IMR-90 (cell line): ENCODE results near the gene TOR1AIP2. TPM values are rescaled to one million over a fixed set of nuclear protein-coding genes. Genes with fewer than 3 reads are reported as not detected.

ENCODE experiments used
- ATAC-seq: fragments of 200-7000 bp; cut with Tn5 transposase; 2 replicates; pipeline ENCODE4 v1.9.1; 2020; ENCODE audit warnings: low read depth, mild to moderate bottlenecking, moderate library complexity
- BruUV-seq: library from RNA; stranded (reverse); fragments of 400-500 nt; replicated peaks from 2 replicates; lab custom pipeline; 2021; lab: Mats Ljungman, UMichigan
- CTCF ChIA-PET: fragments of 300-600 bp; formaldehyde crosslinking; extraction: SDS; loops from one replicate; lab custom pipeline; 2021; ENCODE audit warnings: antibody characterized with exemption; lab: Yijun Ruan, JAX
- POLR2A ChIA-PET: fragments of 300-600 bp; sonication (Branson Sonifier 250); formaldehyde crosslinking; loops from one replicate; lab custom pipeline; 2022; ENCODE audit warnings: antibody characterized with exemption; ENCODE audit not compliant: unreplicated experiment; lab: Charles Lee
- DNase-seq: peaks from one replicate; pipeline ENCODE4 v3.0.0; 2013
- H2AFZ ChIP-seq: replicated peaks from 2 replicates; pipeline ENCODE3; 2013; ENCODE audit warnings: low read length, mild to moderate bottlenecking; ENCODE audit not compliant: poor library complexity
- H2AK5ac ChIP-seq: 2 replicates; pipeline ENCODE4 v1.6.1; 2013; ENCODE audit warnings: low read depth, low read length, inconsistent platforms
- H2AK9ac ChIP-seq: replicated peaks from 2 replicates; pipeline ENCODE3; 2013; ENCODE audit warnings: mild to moderate bottlenecking, low read depth, low read length, moderate library complexity; ENCODE audit not compliant: poor library complexity
- H2BK120ac ChIP-seq: 2 replicates; pipeline ENCODE4 v1.6.1; 2013; ENCODE audit warnings: low read depth, low read length, inconsistent platforms
- H2BK15ac ChIP-seq: 3 replicates; pipeline ENCODE4 v1.6.1; 2013; ENCODE audit warnings: low read depth, low read length, inconsistent platforms
- H2BK20ac ChIP-seq: 2 replicates; pipeline ENCODE4 v1.6.1; 2013; ENCODE audit warnings: low read depth, mild to moderate bottlenecking, inconsistent platforms, low read length, moderate library complexity
- H2BK5ac ChIP-seq: 2 replicates; pipeline ENCODE4 v1.6.1; 2013; ENCODE audit warnings: mild to moderate bottlenecking, low read depth, low read length, inconsistent platforms; ENCODE audit not compliant: poor library complexity, severe bottlenecking
- H3K14ac ChIP-seq: replicated peaks from 2 replicates; pipeline ENCODE4 v1.6.1; 2013; ENCODE audit warnings: low read depth, low read length, inconsistent platforms
- H3K18ac ChIP-seq: 2 replicates; pipeline ENCODE4 v1.6.1; 2013; ENCODE audit warnings: low read depth, low read length, control low read depth
- H3K23ac ChIP-seq: 2 replicates; pipeline ENCODE4 v1.6.1; 2013; ENCODE audit warnings: low read depth, low read length, inconsistent platforms
- H3K27ac ChIP-seq: 2 replicates; pipeline ENCODE4 v1.5.1; 2013; ENCODE audit warnings: mild to moderate bottlenecking, control low read depth, low read length; ENCODE audit not compliant: insufficient read depth
- H3K27me3 ChIP-seq: 2 replicates; pipeline ENCODE4 v1.6.1; 2013; ENCODE audit warnings: low read length; ENCODE audit not compliant: control insufficient read depth, insufficient read depth
- H3K36me3 ChIP-seq: 2 replicates; pipeline ENCODE4 v1.6.1; 2013; ENCODE audit warnings: low read length, mixed read lengths; ENCODE audit not compliant: control insufficient read depth, insufficient read depth
- H3K4ac ChIP-seq: 2 replicates; pipeline ENCODE4 v1.6.1; 2013; ENCODE audit warnings: low read depth, low read length, inconsistent platforms
- H3K4me1 ChIP-seq: 2 replicates; pipeline ENCODE4 v1.6.1; 2013; ENCODE audit warnings: low read length, mixed read lengths; ENCODE audit not compliant: control insufficient read depth, insufficient read depth
- H3K4me2 ChIP-seq: 2 replicates; pipeline ENCODE4 v1.6.1; 2013; ENCODE audit warnings: low read depth, mild to moderate bottlenecking, control low read depth, low read length, moderate library complexity
- H3K4me3 ChIP-seq: 2 replicates; pipeline ENCODE4 v1.5.1; 2013; ENCODE audit warnings: low read depth, mild to moderate bottlenecking, control low read depth, low read length, moderate library complexity; ENCODE audit not compliant: insufficient read depth
- H3K56ac ChIP-seq: 2 replicates; pipeline ENCODE4 v1.6.1; 2013; ENCODE audit warnings: low read length, inconsistent platforms; ENCODE audit not compliant: insufficient read depth; ENCODE audit errors: extremely low read depth
- H3K79me1 ChIP-seq, 2 experiments: 2 replicates each; pipeline ENCODE4 v1.6.1; 2013; ENCODE audit warnings: low read length in 2 of 2, inconsistent platforms in 1 of 2, low read depth in 1 of 2
- H3K9ac ChIP-seq: 2 replicates; pipeline ENCODE4 v1.6.1; 2013; ENCODE audit warnings: low read depth, low read length, control low read depth
- H3K9me1 ChIP-seq: 2 replicates; pipeline ENCODE4 v1.6.1; 2013; ENCODE audit warnings: low read length, inconsistent platforms; ENCODE audit not compliant: insufficient read depth
- H3K9me3 ChIP-seq: 2 replicates; pipeline ENCODE4 v1.6.1; 2013; ENCODE audit warnings: low read length; ENCODE audit not compliant: control insufficient read depth, insufficient read depth
- H4K20me1 ChIP-seq: 2 replicates; pipeline ENCODE4 v1.6.1; 2013; ENCODE audit warnings: low read length, inconsistent platforms; ENCODE audit not compliant: insufficient read depth
- H4K5ac ChIP-seq: 2 replicates; pipeline ENCODE4 v1.6.1; 2013; ENCODE audit warnings: mild to moderate bottlenecking, low read depth, low read length, control low read depth
- H4K8ac ChIP-seq, 2 experiments: 2 replicates each; pipeline ENCODE4 v1.6.1; 2013; ENCODE audit warnings: low read depth in 2 of 2, low read length in 2 of 2, control low read depth in 1 of 2, inconsistent platforms in 1 of 2
- H4K91ac ChIP-seq: 2 replicates; pipeline ENCODE4 v1.6.1; 2013; ENCODE audit warnings: low read depth, low read length, inconsistent platforms; ENCODE audit not compliant: insufficient read depth
- BHLHE40 ChIP-seq: fragments of 150-350 bp; IDR thresholded peaks from 2 replicates; pipeline ENCODE4 v1.6.1; 2016; ENCODE audit warnings: mild to moderate bottlenecking, low read depth, low read length
- CEBPB ChIP-seq: IDR thresholded peaks from 2 replicates; pipeline ENCODE4 v1.6.1; 2012; ENCODE audit warnings: low read depth, low read length, improper control_type of control experiment
- CHD1 ChIP-seq: IDR thresholded peaks from 2 replicates; pipeline ENCODE4 v1.6.1; 2012; ENCODE audit warnings: low read depth, low read length, improper control_type of control experiment
- ELK1 ChIP-seq: fragments of 150-350 bp; IDR thresholded peaks from 2 replicates; pipeline ENCODE4 v1.6.1; 2016; ENCODE audit warnings: low read depth, mild to moderate bottlenecking, low read length, moderate library complexity, borderline replicate concordance
- MAFK ChIP-seq: IDR thresholded peaks from 2 replicates; pipeline ENCODE4 v1.6.1; 2012; ENCODE audit warnings: low read depth, low read length, improper control_type of control experiment
- MAZ ChIP-seq: IDR thresholded peaks from 2 replicates; pipeline ENCODE4 v1.6.1; 2012; ENCODE audit warnings: low read depth, mild to moderate bottlenecking, low read length, improper control_type of control experiment, moderate library complexity, borderline replicate concordance
- MXI1 ChIP-seq: IDR thresholded peaks from 2 replicates; pipeline ENCODE4 v1.6.1; 2012; ENCODE audit warnings: low read depth, mild to moderate bottlenecking, low read length, moderate library complexity, borderline replicate concordance
- NFE2L2 ChIP-seq: fragments of 150-350 bp; IDR thresholded peaks from 2 replicates; pipeline ENCODE4 v1.6.1; 2016; ENCODE audit warnings: low read depth, mild to moderate bottlenecking, low read length
- POLR2A ChIP-seq: IDR thresholded peaks from 2 replicates; pipeline ENCODE4 v1.6.1; 2012; ENCODE audit warnings: mild to moderate bottlenecking, low read depth, low read length
- RAD21 ChIP-seq: IDR thresholded peaks from 2 replicates; pipeline ENCODE4 v1.6.1; 2012; ENCODE audit warnings: low read length, improper control_type of control experiment
- RCOR1 ChIP-seq: IDR thresholded peaks from 2 replicates; pipeline ENCODE4 v1.6.1; 2012; ENCODE audit warnings: mild to moderate bottlenecking, low read length, improper control_type of control experiment; ENCODE audit not compliant: insufficient replicate concordance
- RFX5 ChIP-seq: IDR thresholded peaks from 2 replicates; pipeline ENCODE4 v1.8.0; 2012; ENCODE audit warnings: low read depth, mild to moderate bottlenecking, low read length, moderate library complexity
- SMC3 ChIP-seq: fragments of 150-350 bp; IDR thresholded peaks from 2 replicates; pipeline ENCODE4 v1.6.1; 2016; ENCODE audit warnings: low read depth, mild to moderate bottlenecking, antibody characterized with exemption, low read length, moderate library complexity
- USF2 ChIP-seq: fragments of 150-350 bp; IDR thresholded peaks from 2 replicates; pipeline ENCODE4 v1.6.1; 2017; ENCODE audit warnings: mild to moderate bottlenecking, antibody characterized with exemption, low read length, low read depth
- WGBS, 2 experiments: methylation state at CpG; one replicate each; pipeline versions ENCODE4 v1.1.5 to v1.1.7; 2013; ENCODE audit warnings: missing lambda C conversion rate in 2 of 2; ENCODE audit not compliant: insufficient read length in 1 of 2; ENCODE audit errors: extremely low coverage in 2 of 2; 5-methylcytosine and 5-hydroxymethylcytosine counted together
- dilution Hi-C: fragments of 300-500 bp; cut with HindIII; formaldehyde crosslinking; loops from one replicate; pipeline ENCODE4 v1.14.3; 2018; ENCODE audit warnings: low sequenced_read_pairs; ENCODE audit not compliant: unreplicated experiment
- in situ Hi-C: fragments of 300-500 bp; cut with MboI; formaldehyde crosslinking; loops from 3 replicates; pipeline ENCODE4 v1.14.3; 2019; ENCODE audit warnings: low sequenced_read_pairs, inconsistent platforms, mixed read lengths
- intact Hi-C: fragments of 100-400 bp; cut with micrococcal nuclease; formaldehyde crosslinking; loops from 2 replicates; pipeline ENCODE4 v1.10.0; 2022
- polyA plus RNA-seq, 3 experiments: library from polyadenylated mRNA; depleted of rRNA; stranded (reverse); fragments of >200 nt; gene quantifications; 2 replicates each; pipeline ENCODE4 v1.2.3, GENCODE V29; 2012; ENCODE audit warnings: low replicate concordance in 1 of 3
- total RNA-seq: library from RNA; depleted of rRNA; stranded (reverse); fragments of >200 nt; gene quantifications from 2 replicates; pipeline ENCODE4 v1.2.3, GENCODE V29; 2012

TOR1AIP2 gene
- total and polyA plus RNA-seq, 2 of the 4 experiments (the other 2 are of a cell fraction): 20.7 to 85.0 TPM

GRCh38 chr1:179823693-179824092 is 53.9 kb downstream of the TOR1AIP2 start:
- no peak overlapping the region for H2BK15ac ChIP-seq
- no peak overlapping the region for H3K56ac ChIP-seq
- no peak overlapping the region for H2AK5ac ChIP-seq
- TF ChIP-seq RCOR1 (no peak), MXI1 (no peak), CHD1 (no peak), SMC3 (no peak), BHLHE40 (no peak), POLR2A (no peak), USF2 (no peak), MAZ (no peak), CEBPB (no peak), ELK1 (no peak), NFE2L2 (no peak), RFX5 (no peak), RAD21 (no peak), MAFK (no peak)
- H2AFZ ChIP-seq: no peak overlapping the region
- H3K23ac ChIP-seq: no peak overlapping the region
- no peak overlapping the region for H2AK9ac ChIP-seq
- peaks cover 3% of the 10 kb centered on the region for H3K4me1 ChIP-seq
- dilution Hi-C loops: no loop called here
- peaks cover 5% of the 10 kb centered on the region; the same call in 1 of the 2 replicates for H3K9me1 ChIP-seq
- H3K4me2 ChIP-seq: no peak overlapping the region
- no peaks in the 10 kb centered on the region for H4K20me1 ChIP-seq
- 81% methylated on average over 3 of the region's 4 CpGs; no CpG with 5 or more reads in 1 of the 2 experiments for WGBS, 2 experiments
- POLR2A ChIA-PET: no interaction called here
- no peaks in the 10 kb centered on the region for H3K79me1 ChIP-seq
- H3K4me3 ChIP-seq: no peak overlapping the region
- H4K91ac ChIP-seq: no peak overlapping the region
- no peaks in the 10 kb centered on the region for H3K9me3 ChIP-seq
- H3K36me3 ChIP-seq: no peaks in the 10 kb centered on the region
- in situ Hi-C loops: loop anchor here (25.0 kb wide), 1 partner anchor 586 kb away; the partner anchor contains the start of gene ABL2
- no peak overlapping the region for H2BK20ac ChIP-seq
- CTCF ChIA-PET: interaction anchor here (1.1 to 1.4 kb wide), 2 partner anchors 9 to 14 kb away, joined by 3 to 4 read pairs; no protein-coding TSS in a partner anchor
- DNase-seq (no peak), ATAC-seq (no peak)
- H2BK120ac ChIP-seq: no peak overlapping the region
- no peak overlapping the region for H4K5ac ChIP-seq
- intact Hi-C loops: no loop called here
- H3K27me3 ChIP-seq: peaks cover 21% of the 10 kb centered on the region
- no peak overlapping the region for H3K14ac ChIP-seq
- no peak overlapping the region for H3K18ac ChIP-seq
- no peak overlapping the region for H4K8ac ChIP-seq
- H3K9ac ChIP-seq: no peak overlapping the region
- no peak overlapping the region for H2BK5ac ChIP-seq
- H3K4ac ChIP-seq: no peak overlapping the region
- no TSS peak for BruUV-seq
- no peak overlapping the region for H3K27ac ChIP-seq
